Right lung (tissue), 5 donors: Measurements from ENCODE around the gene SLC22A17. TPM values are rescaled to one million over a fixed set of nuclear protein-coding genes. Genes with fewer than 3 reads are reported as not detected.
A peak's percentile ranks its signal among the peaks of the same experiment; 100 is the strongest.

Experiments
- DNase-seq, 2 donors: peaks; one replicate each; pipeline ENCODE4 v3.0.0-alpha.2; 2013
- polyA plus RNA-seq, 5 donors: library from polyadenylated mRNA; unstranded; fragments of 120-200 nt; gene quantifications; one replicate each; pipeline versions ENCODE4 v1.2.1 to v1.2.3, GENCODE V29; 2013; ENCODE audit warnings: inconsistent platforms in 1 of 5, low replicate concordance in 1 of 5; ENCODE audit not compliant: insufficient read length in 5 of 5, insufficient read depth in 1 of 5

SLC22A17 gene
- polyA plus RNA-seq, 5 donors: 26.1 to 41.7 (median 33.6) TPM

DNA sequence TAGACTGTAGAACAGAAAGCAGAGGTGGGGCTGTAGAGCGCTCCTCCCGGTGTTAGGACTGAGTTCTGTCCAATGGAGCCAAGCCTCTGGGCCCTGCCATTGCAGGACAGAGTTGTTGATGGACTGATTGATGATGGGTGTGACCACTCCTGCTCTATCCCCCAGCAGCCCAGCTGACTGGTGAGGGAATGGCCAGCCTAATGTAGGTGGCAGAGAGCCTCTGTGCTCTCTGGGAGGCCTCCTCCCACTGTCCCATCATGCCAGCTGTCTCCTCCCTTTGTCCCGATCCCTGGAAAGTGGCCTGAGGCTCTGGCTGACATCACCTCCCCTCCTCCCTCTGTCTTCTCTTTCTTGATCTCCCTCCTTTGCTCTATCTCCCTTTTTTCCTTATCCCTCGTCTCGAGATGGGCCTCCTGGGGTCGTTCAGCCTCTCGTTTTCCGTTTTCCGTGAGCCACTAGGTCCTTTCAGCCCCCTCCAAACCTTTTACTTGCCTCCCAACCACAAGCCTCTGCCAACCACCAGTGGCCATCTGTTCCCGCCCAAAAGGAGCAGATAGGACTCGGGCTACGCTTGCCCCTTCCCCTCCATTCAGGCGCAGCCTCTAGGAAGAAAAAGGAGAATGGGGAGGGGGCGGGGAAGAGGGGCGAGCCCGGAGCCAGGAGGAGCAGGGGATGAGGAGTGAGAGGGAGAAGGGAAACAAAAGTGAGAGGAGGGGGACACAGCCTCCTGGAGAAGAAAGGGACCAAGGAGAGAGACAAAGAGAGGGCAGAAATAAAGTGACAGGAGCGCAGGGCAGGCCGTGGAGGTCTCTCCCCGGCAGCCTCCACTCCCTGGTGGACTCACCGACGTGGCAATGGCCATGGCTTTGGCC, 11.7 kb upstream of the SLC22A17 start:
- DNase-seq: peak; percentile 38 to 42

DNA sequence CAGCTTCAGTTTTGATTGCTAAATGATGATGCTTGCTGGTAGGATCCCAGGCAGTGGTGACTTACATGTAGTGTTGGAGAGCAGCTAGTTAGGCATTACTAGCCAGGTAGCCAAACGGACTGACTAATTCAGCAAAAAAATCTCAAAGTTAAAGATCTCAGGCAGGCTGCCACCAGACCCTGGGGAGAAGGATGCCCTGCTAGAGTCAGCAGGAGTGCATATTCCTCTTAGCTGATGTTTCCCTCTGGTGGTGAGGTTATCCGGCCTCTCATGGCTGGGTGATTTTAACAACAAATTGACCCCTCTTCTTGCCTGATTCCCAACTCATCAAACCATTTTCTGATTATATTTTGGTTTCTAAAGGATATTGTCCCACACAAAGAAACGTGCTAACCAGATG, 9.5 kb upstream of the SLC22A17 start:
- DNase-seq: no peak

DNA sequence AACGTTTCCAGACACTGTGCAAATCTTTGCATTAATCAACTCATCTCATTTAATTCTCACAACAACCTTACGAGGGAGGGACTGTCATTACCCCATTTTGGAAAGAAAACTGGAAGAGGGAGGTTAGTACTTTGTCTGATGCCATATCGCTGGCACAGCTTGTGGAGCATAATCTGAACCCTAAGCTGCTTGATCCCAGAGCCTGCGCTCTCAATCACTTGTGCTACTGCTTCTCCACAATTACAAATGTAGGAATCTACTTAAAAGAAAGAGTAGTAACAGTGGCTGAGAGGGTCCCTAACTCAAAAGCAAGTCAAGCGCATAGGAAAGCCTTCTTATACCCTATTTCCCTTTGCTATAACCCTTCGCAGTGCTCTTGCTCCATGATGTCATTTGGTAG, 9.1 kb upstream of the SLC22A17 start:
- no peak for DNase-seq

DNA sequence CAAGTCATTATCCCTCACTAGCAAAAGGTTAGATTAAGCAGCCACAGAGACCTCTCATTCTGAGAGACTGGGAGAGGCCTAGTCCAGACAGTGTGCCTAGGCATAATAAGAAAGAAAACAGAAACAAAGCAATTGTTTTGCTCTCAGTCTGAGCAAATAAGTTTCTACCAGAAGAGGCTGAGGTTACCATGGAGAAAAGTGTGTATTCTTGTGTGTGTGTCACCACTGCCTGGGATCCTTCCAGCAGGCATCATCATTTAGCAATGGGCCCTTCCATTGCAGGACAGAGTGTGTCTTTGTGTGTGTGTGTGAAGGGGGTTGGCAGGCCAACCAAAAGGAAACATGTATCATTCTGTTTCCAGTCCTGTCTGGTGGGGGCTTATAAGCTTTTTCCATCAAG, 8.6 kb upstream of the SLC22A17 start:
- DNase-seq: no peak

DNA sequence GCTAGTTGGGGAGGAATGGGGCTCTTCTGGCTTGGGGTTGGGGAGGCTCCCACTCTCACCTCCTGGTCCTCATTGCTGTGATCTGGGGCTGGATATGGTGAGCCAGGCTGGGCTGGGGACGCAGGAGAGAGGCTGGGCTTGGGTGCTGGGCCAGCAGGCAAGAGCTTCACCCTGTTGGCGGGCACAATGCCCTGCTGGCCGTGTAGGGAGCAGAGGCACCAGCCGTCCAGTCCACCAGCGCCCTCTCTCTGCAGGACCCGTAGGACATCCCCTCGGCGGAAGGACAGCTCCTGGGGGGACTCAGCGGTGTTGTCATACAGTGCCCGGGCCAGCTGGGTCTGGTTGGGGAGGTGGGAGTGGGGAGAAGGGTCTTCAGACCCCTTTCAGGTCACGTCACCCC, 7.8 kb upstream of the SLC22A17 start:
- DNase-seq: no peak

DNA sequence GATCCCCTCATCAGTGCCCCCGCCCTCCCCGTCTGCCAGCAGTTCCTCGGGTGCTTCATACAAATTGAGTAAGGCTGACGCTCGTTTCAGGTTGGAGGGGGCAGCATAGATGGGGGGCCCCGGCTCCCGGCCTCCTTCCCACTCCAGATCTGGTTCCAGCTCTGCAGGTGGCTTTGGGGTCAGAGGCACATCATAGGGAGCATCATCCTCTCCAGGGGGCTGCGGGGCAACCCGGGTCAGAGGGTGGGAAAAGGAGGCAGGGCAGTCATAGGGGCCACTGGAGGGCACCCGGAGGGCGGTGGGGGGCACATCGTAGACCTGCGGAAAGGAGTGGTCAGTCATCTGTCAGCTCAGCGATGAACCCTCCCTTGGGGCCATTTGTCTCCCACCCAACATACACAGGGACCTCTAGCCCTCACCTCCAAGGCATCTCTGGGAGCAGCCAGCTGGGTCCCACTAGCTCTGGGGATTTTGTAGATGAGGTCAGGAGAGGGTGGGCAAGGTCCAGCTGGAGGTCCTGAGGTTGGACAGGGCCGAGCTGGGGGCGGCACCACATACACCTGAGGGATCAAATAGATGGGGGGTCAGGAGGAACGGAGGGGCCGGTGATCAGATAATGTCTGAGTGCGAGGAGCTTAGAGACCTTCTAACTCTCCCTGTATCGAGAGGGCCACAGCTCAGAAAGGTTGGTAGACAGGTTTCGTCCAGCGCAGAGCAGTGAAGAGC, 7.2 kb upstream of the SLC22A17 start:
- DNase-seq: no peak

DNA sequence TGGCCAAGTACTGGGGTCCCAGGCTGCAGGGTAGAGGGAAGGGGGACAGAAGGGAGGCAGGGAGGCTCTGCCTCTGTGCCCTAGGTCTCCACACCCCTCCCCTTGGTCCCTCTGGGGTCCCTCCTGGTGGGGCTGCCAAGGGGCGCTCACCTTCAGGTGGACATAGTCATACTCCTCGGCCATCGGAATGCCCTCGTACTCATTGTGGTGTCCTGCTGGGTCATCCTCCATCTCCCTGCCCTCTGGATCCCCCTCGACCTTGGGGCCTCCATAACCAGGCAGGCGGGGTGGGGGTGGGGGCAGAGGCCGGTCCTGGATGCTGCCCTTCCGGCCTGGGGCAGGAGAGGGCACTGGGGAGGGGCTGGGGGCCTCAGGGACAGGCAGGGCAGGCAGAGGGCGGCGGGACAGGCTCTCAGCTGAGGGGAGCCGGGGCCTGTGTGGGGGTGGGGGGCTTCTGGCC, 6.5 kb upstream of the SLC22A17 start:
- DNase-seq: no peak

DNA sequence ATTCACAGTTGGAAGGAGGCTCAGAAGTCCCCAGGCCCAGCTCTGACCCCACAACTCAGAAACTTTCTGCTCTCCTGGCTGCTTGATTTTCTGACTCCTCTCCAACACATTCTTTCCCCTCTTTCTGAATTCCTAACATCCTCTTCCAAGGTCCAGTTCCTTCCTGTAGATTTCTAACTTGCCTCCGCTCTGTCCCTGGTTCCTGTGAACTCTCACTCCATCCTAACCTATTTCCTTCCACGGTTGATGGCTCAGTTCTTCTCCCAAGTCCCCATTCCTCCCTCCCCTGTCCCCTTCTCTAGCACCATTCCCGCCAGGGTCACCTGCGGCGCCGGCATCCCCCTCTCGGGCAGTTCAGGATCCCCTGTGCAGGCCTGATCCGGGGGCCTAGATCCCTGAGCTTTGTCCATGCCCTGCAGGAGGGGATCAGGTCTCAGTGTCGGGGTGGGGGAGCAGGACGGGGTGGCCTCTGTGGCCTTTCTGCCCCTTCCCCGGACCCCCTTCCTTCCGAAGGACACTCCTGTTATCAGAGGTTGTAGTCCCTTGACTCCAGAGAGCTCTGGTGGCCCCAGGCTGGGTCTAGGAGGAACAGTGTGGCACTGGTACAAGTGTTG, 6.0 kb upstream of the SLC22A17 start:
- no peak for DNase-seq

DNA sequence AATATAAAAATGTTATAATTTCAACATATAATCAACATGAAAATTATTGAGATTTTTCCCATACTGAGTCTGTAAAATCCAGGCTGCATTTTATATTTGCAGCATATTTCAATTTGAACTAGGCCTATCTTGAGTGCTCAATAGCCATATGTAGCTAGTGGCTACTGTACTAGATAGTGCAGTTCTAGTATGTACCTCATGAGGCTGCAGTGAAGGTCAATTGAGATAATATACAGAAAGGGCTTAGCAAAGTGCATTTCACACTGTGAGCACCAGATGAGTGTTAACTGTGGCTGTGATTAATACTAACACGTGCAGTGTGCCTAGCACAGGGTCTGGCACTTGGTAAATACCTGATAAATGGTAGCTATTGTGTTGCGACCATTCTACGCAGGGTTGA, 5.4 kb upstream of the SLC22A17 start:
- DNase-seq: no peak

DNA sequence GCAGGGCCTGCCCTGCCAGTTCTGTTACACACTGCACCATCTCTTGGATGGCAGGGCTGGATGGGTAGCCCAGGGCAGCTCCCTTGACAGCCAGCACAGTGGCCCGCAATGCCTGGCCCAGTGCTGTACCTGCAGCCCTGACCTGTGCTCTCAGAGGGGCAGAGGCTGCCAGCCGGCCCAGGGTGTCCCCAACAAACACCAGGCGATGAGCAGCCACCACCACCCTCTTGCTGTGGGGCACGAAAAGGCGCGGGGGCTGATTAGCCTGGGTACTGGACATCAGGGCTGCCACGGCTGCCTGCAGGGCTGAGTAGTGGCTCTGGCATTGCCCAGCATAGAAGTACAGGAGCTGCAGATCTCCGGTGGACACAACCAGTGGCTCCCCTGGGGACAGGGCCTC, 4.6 kb upstream of the SLC22A17 start:
- DNase-seq: no peak

DNA sequence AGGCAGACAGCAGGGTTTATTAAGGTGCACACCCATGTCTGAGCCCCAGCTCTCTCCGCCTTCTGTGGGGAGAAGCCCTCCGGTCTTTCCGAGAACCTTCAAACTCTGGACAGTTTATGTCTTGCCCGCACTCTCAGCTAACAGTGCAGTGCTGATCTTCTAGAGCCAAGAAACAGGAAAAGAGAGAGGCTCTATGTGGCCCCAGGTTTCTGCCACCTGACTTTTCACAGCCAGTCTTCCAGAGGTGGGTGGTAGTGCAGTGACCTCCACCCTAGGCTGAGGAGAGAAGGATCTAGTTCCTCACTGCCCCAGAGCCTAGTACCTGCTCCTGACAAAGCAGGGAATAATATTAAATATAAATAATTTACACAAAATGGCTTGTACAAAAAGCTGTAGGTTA, 4.0 kb upstream of the SLC22A17 start:
- DNase-seq: no peak

DNA sequence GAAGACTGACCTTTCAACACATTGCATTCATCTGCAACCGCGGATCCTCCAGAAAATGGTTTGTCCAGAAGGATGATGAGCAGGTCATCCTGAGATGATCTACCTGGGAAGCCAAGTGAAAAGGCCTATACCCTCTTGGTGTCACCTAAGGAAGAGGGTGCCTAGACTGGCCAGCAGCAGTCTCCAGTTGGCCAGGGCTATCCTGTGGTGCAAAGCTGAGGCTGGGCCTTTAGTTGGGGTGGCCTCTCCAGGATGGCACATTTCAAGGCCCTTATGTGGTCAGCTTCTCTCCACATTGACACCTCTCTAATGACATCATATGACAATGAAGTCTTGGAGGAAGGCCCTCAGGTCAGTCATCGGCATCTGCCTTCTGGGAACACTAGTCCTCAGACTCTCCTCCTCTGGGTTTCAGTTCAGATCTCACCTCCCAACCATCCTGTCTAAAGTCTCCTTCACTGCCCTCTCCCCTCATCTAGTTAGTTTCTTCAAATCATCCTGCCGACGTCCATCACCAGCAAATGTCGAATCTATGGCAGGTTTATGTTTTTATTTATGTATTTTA, 3.3 kb upstream of the SLC22A17 start:
- no peak for DNase-seq

DNA sequence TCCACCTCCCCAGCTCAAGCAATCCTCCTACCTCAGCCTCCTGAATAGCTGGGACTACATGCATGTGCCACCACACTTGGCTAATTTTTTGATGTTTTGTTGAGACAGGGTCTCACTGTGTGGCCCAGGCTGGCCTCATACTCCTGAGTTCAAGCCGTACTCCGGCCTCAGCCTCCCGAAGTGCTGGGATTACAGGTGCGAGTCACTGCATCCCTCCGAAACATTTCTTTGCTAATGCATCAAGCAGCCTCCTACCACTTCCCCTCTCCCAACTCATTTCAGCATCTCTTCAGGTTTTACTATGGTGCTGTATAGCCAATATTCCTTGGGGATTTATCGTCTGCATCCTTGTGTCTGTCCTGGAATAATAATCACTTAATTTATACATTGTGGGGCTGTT, 2.3 kb upstream of the SLC22A17 start:
- DNase-seq: no peak

DNA sequence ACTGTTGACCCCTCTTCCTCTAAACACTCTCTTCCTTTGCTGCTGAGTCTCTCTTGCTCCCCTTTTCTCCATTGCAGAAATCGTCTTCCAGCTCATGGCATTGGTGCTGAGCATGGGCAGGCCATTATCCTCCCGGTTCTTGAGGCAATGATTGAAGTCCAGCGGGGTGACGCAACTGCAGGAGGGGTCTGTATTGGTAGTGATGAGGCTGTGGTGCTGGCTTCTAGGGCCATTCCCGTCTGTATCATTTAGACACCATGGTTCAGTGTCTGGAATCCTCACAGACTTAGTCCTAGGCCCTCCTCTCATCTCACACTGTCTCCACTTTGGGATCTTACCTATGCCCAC, 720 bp upstream of the SLC22A17 start:
- no peak for DNase-seq

DNA sequence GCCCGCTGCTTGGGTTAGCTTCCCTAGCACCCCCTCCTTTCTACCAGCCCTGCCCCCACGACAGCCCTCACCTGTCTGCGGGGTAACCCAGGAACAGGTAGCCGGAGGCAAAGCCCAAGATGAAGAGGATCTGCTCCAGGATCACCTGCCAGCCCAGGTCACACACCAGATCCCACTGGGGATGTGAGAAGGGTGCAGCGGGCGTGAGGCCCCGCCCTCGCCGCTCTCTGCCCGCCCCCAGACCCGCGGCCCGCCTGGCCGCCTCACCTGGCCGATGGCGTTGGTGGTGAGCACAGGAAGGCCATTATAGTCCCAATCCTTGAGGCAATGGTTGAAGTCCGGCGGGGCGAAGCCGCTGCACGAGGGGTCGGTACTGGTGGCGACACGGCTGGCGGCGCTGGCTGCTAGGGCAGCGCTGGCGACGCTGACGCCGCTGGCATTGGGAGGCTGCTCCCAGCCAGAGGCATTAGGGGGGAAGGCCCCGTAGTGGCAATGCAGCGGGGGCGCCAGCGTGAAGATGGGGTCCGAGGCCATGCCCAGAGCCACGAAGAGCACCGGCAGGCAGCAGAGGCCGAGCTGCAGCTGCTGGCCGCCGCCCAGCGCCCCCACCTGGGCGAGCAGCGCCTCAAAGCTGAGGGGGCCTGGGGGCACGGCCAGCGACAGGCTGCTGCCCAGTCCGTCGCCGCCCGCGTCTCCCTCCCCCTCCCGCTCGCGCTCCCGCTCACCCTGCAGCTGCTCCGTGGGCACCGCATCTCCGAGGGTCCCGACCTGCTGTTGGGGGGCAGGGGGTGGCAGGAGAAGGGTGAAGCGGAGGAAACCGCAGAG, 794 bp downstream of the SLC22A17 start:
- DNase-seq: peak in 1 of 2 donors; percentile 17

DNA sequence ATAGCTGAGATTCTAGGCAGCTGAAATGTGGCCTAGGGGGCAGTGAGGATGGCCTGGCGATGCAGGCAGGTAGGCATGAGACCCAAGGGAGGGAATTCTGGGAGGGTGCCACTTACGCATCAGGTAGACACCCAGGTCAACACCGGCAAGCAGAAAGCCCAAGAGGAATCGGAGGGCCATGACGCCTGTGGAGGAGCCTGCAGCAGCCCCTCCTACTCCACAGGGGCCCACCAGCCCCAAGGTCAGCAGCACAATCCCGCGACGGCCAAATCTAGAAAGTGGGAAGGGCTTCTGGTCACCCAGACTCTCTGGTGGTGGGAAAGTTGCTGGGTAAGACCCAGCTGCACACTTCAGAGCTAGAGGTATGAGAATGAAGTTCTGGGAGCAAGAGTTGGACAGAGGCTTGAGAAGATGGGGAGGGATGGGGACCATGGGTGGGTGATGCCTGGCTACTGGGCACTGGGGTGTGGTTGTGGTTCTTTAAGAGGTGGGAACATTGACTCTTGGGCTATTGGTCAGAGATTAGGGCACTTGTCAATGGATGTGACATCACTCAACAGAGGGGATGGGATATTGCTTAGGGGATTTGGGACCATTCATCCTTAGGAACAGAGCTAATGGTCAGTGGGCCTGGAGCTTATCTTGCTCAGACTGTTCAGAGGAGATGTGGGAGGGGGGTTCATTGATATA, 3.4 kb downstream of the SLC22A17 start:
- no peak for DNase-seq

DNA sequence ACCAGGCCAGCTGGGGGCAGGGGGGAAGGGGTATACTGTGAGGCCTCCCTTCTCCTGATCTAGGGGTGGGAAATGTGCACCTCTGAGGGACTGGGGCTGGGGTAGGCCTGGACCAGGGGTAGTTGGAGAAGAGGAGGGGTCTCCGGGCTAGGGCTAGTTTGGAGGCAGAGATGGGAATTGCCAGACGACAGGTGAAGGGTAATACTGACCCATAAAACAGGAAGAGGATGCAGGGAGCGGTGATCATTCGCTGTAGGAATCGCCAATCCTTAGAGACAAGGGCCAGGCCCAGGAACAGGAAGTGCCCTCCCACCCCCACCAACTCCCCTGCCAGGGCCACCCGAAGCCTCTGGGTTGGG, 4.4 kb downstream of the SLC22A17 start:
- DNase-seq: no peak

DNA sequence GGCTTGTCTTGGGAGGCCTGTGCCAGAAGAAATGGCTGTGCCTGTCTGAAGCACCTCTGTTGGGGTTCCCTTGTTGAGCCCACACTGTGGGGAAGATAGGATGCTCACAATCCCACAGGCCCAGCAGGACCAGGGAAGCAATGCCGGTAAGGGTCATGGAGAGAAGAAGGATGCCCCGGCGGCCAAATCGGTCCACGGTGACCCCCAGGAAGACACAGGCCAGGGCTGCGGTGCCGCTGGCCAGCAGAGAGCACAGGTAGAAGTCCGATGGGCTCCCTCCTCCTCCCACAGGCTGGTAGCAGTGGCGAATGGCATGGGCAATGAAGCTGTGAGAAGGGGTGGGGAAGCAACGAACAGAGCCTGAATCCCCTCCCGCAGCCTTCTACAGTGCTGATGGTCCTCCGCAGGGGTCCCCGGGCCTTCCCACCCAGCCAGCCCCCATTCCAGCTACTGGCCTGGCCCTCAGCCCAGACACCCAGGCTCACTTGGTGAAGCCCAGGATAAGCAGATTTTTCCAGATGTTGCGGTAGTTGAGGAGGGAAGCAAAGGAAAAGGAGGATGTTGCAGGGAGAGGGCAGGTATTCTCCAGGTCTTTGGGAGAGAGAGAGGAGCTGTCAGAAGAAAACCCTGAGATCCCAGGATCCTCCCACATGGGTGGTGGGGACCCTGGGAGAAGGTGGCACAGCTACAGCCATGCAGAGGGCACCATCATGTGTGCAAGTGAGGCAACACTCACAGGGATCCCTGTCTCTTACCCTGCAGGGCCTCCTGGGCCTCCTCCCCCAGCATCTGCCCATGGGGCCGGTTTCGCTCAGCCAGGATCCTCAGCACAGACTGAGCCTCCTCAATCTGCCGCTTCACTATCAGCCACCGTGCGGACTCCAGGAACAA, 5.0 kb downstream of the SLC22A17 start:
- no peak for DNase-seq

DNA sequence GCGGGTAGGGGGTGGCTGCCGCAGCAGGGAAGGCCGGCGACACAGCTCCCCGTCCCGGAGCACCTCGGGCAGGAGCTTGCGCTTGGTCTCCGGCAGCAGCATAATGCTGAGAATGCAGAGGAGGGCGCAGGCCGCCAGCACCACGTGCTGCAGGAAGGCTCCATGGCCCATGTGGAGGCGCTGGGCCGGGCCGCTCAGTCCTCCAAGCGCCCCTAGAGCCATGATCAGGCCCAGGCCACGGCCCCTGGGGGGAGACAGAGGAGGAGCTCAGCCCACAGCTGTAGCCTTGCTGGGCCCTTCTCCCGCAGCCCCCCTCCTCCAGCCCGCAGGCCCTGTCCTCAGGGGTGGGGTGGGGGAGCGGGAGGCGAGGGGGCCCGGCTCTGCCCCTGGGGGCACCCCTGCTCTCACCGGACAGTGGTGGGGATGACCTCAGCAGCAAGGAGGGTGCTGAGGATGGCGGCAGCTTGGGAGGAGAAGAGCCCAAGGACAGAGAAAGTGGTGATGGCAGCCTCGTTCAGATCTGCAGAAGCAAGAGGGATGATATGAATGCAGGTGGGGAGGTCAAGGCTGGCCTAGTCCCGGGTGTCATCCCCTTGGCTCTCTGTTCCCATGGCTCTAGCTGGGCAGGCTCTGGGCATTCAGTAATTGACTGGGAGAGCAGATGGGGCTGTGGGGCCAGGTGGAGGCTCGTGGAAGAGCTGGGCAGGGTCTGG, 5.8 kb downstream of the SLC22A17 start:
- no peak for DNase-seq
